NCI-H526 (cell line): ENCODE data around the gene N4BP2.
"Not testable (repeated sequence)": the region's sequence is repeated elsewhere in the genome, so short reads cannot be mapped to it uniquely, and the experiment has no call there.

ENCODE experiments used
- DNase-seq, 2 experiments: peaks; one replicate each; lab custom pipeline; 2025; lab: John Stamatoyannopoulos, UW

N4BP2 gene

DNA sequence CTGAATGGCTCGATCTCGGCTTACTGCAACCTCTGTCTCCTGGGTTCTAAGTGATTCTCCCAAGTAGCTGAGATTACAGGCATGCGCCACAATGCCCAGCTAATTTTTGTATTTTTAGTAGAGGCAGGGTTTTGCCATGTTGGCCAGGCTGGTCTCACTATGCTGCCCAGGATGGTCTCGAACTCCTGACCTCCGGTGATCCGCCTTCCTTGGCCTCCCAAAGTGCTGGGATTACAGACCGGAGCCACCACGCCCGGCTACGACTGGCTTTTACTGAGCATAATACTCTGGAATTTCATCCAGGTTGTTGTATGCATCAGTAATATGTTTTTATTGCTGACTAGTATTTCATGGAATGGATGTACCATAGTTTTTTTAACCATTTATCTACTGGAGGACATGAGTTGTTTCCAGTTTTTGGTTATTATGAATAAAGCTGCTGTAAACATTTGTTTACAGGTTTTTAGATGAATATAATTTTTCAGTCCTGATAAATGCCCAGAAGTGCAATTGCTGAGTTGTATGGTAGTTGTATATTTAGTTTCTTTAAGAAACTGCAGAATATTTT, 31.2 kb downstream of the N4BP2 start:
- DNase-seq: no peak

- not testable (repeated sequence) for DNase-seq
Observed at GRCh38 chr4:40093400-40093799, 36.8 kb downstream of the N4BP2 start.

DNA sequence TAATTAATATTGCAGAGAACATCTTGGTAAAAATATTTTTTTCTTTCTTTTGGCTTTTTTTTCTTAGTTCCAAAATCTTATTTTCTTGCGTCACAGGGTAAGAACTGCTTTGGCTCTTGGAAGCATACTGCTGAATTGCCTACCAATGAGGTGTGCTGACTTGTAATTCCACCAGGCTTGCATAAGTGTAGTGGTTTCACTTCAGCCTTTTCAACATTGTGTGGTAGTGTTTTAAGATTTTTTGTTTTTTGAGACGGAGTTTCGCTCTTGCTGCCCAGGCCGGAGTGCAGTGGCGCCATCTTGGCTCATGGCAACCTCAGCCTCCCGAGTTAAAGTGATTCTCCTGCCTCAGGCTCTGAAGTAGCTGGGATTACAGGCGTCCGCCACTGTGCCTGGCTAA, 42.4 kb downstream of the N4BP2 start:
- DNase-seq: no peak

DNA sequence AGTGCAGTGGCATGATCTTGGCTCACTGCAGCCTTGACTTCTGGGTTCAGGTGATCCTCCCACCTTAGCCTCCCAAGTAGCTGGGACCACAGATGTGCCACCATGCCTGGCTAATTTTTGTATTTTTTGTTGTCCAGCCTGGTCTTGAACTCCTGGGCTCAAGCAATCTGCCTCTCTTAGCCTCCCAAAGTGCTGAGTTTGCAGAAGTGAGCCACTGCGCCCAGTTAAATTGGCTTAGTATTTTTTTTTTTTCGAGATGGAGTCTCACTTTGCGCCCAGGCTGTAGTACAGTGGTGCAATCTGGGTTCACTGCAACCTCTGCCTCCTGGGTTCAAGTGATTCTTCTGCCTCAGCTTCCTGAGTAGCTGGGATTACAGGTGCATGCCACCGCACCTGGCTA, 50.5 kb downstream of the N4BP2 start:
- DNase-seq: not testable (repeated sequence)

GRCh38 chr4:40112027-40112792, 55.6 kb downstream of the N4BP2 start:
- DNase-seq: no peak

DNA sequence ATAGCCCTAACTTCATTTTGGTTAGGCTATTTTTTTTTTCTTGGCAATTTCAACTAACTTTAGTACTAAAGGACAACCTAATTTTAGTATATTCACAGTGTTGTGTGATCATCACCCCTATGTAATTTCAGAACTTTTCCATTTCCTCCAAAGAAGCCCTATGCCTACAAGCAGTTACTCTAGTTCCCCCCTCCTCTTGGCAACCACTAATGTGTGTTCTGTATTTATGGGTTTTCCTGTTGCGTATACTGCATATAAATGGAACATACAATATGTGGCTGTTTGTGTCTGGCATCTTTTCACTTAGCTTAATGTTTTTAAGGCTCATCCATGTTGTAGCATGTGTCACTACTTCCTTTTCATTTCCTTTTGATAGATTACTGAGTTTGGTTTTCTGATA, 57.6 kb downstream of the N4BP2 start:
- no peak for DNase-seq

GRCh38 chr4:40118861-40119260, 62.2 kb downstream of the N4BP2 start:
- DNase-seq: no peak

DNA sequence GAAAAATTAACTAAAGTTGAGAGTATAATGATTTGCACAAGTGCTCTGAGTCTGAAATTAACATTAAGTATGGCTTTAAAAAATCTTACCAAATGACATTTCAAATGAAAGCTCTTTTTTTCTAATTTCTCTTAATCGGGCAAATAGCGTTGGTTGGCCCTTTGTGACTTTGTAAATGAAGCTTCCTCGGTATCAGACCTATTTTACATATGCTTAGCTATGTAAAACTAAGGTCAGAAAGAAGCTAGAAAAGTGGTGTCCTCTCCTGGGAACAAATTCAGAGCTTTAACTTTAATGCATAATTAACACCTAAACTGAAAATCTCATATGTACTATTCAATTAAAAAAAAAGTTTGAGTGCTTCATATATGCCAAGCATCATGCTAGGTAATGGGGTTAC, 62.7 kb downstream of the N4BP2 start:
- no peak for DNase-seq

DNA sequence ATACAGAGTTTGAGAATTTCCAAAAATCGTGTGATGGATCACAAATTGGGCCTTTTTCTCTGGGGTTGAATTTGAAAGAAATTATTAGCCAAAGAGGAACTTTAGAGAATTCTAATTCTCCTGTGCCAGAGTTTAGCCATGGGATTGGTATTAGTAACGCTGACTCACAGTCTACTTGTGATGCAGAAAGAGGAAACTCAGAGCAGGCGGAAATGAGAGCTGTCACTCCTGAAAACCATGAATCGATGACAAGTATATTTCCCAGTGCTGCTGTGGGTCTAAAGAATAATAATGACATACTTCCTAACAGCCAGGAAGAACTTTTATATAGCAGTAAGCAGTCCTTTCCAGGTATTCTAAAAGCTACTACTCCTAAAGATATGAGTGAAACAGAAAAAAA, 64.9 kb downstream of the N4BP2 start:
- DNase-seq: no peak

- no peak for DNase-seq
Observed at GRCh38 chr4:40122941-40123340, 66.3 kb downstream of the N4BP2 start.

DNA sequence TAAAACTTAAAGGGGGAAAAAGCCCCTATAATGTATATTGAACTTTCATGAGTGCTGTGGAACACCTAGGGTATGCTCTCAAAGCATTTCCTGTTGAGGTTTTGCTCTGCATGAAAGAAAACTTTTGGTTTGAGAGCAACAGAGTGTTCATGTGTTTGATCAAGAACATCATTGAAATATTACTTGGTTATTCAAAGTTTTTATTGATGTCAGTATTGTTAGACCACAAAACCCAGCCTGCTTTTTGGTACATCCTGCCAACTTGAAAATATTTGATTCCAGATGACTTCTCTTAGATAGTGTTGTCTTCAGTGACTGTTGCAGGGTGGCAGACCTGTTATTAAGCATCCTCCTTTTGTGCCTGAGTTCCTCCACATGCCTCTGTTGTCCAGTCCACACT, 68.0 kb downstream of the N4BP2 start:
- no peak for DNase-seq

DNA sequence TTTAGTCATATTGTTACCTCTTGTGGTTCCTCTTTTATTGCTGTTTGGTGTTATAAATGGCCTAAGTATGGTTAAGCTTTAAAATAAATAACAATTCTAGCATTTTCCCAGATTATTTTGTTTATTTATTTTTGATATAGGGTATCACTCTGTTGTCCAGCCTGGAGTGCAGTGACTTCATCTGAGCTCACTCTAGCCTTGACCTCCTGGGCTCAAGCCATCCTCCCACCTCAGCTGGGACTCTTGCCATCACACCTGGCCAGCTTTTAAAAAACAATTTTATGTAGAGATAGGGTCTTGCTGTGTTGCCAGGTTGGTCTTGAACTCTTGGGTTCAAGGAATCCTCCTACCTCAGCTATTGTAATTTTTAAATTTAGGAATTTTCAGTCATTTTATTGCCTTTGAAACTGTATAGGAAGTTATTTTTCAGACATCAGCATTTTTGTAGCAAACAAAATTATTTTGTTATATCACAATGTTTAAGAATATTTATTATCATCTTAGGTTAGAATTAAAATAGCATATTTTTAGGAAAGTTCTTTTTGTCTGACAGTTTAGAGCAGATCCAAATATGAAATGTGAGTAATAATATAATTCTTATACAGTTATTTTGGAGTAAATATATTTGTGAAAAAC, 73.9 kb downstream of the N4BP2 start:
- DNase-seq: no peak

- DNase-seq: no peak
Observed at GRCh38 chr4:40132816-40133215, 76.2 kb downstream of the N4BP2 start.

- DNase-seq: no peak
Observed at GRCh38 chr4:40134206-40134917, 77.7 kb downstream of the N4BP2 start.

DNA sequence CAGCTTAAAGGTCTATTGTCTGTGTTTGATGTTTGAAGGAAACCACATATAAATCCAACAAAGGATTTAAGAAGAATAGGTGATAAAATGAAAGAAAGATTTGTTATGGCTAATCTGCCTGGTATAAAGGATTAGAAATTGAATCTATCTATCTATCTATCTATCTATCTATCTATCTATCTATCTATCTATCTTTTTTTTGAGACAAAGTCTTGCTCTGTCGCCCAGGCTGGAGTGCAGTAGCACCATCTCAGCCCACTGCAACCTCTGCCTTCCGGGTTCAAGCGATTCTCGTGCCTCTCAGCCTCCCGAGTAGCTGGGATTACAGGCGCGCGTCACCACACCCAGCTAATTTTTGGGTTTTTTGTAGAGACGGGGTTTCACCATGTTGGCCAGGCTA, 79.6 kb downstream of the N4BP2 start:
- DNase-seq: not testable (repeated sequence)

DNA sequence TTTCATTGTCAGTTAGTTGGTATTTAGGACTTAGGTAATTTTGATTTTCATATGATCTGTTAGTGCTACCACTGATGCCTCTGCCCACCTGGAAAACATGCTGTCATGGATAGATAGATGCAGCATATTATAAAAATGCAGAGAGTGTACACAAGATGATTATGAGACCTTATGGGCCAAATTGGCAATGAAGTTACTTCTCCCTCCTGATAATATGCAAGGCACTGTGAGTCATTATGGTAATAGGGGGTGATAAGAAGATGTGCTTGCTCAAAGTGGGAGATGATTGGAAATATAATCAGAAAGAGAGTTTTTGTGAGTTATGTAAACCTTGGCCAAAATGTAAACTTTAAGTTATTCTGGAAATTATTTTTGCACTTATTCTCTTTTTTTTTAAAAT, 83.5 kb downstream of the N4BP2 start:
- no peak for DNase-seq

GRCh38 chr4:40140597-40140996, 83.9 kb downstream of the N4BP2 start:
- DNase-seq: not testable (repeated sequence)

DNA sequence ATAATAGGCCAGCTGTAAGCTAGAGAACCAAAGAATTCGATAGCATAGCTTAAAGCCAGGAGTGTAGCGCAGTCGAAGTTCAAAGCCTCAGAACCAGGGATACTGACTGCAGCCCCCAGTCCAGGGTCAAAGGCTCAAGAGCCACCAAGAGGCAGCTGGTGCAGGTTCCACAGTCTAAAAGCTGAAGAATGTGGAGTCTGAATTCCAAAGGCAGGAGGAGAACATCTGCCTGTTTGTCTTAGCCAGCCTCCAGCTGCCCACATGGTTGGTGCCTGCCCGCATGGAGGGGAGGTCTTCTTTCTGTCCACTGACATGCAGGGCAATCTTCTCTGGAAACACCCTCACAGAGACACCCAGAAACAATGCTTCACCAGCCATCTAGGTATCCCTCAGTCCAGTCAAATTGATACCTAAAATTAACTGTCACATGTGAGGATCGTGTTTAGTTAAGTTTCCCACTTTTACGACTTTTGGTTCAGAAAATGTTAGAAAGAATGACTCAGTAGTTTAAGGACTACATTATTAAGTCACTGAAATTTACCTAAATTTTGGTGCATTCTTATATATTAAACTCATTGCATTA, 87.4 kb downstream of the N4BP2 start:
- no peak for DNase-seq

GRCh38 chr4:40144716-40145115, 88.1 kb downstream of the N4BP2 start:
- DNase-seq: no peak

- not testable (repeated sequence) for DNase-seq
Observed at GRCh38 chr4:40147490-40147889, 90.8 kb downstream of the N4BP2 start.

DNA sequence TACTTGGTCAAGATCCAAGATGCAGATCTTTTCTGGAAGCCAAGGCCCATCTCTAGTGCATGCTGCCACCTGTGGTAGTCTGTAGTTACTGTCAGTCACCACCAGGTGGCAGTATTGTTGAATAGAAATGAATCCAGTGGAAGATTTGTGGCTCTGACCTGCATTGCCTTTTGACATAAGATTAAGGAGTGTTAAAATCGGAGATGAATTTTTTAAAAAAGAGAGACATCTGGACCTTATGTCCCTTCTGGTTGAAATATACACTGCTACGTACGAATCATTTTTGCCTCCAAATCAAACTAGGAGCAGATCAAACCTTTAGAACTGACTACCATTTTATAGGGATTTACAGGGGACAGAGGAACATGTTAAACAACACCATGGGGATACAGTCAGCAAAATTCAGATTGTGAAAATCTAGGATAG, 93.3 kb downstream of the N4BP2 start:
- DNase-seq: peak; percentile 76 to 80

DNA sequence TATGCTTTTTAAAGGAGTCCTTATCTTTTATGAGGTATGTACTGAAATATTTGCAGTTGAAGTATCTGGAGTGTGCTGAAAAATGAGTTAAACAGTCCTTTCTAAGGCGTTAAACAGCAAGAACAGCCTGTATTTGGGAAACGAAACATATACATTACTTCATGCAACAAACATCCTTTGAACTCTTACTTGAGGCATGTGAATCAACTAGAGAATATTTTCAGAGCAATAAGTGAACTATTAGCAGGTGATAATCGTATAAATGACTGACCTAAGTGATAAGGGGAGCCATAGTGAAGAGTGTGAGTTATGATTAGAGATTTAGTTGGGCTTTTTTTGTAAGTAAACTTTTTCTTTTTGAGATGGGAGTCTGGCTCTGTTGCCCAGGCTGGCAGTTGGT, 94.3 kb downstream of the N4BP2 start:
- no peak for DNase-seq
